K562 (cell line): ENCODE data around the gene CHST14. TPM values are rescaled to one million over a fixed set of nuclear protein-coding genes. Genes with fewer than 3 reads are reported as not detected.

Experiments used
- HMG20B ChIP-seq: fragments of 250-450 bp; sonication (Bioruptor Pico); IDR thresholded peaks from 2 replicates; pipeline ENCODE4 v1.5.0; 2021; ENCODE audit warnings: mild to moderate bottlenecking
- KAT7 ChIP-seq: sonication (generic); formaldehyde crosslinking; IDR thresholded peaks from 2 replicates; pipeline ENCODE4 v1.8.0; 2022; ENCODE audit warnings: missing genetic modification reagents, mild to moderate bottlenecking, borderline replicate concordance
- MEIS2 ChIP-seq: fragments of 450-650 bp; IDR thresholded peaks from 2 replicates; pipeline ENCODE4 v1.6.1; 2014; ENCODE audit warnings: mild to moderate bottlenecking; ENCODE audit not compliant: partially characterized antibody
- MYBL2 ChIP-seq, 2 experiments: fragments of 450-650 bp in 1 of 2; sonication (generic) in 1 of 2; formaldehyde crosslinking in 1 of 2; IDR thresholded peaks; 2 replicates each; pipeline versions ENCODE4 v1.6.1 to v1.8.1; 2017 to 2022; ENCODE audit warnings: borderline replicate concordance in 1 of 2, inconsistent platforms in 1 of 2, low read depth in 1 of 2, mild to moderate bottlenecking in 1 of 2, missing genetic modification reagents in 1 of 2, moderate library complexity in 1 of 2
- NFE2L1 ChIP-seq: fragments of 450-650 bp; IDR thresholded peaks from 2 replicates; pipeline ENCODE4 v1.6.1; 2016; ENCODE audit warnings: missing genetic modification characterization, low read depth, mild to moderate bottlenecking, missing compliant biosample characterization, moderate library complexity, borderline replicate concordance
- PHF8 ChIP-seq: fragments of 200-600 bp; sonication (generic); IDR thresholded peaks from 2 replicates; pipeline ENCODE4 v1.6.1; 2012; ENCODE audit warnings: mixed run types, mild to moderate bottlenecking, inconsistent platforms, low read length, moderate library complexity, borderline replicate concordance
- SOX6 ChIP-seq: fragments of 450-650 bp; IDR thresholded peaks from 2 replicates; pipeline ENCODE4 v1.6.1; 2014; ENCODE audit warnings: mild to moderate bottlenecking
- TBP ChIP-seq: optimal IDR thresholded peaks from 2 replicates; pipeline ENCODE3; 2011; ENCODE audit warnings: low read depth, low read length, improper control_type of control experiment
- TFAM ChIP-seq: fragments of 250-450 bp; sonication (Bioruptor Pico); conservative IDR thresholded peaks from 2 replicates; pipeline ENCODE4 v1.5.0; 2021; ENCODE audit warnings: mild to moderate bottlenecking, moderate library complexity
- ZBTB33 ChIP-seq: sonication (generic); formaldehyde crosslinking; IDR thresholded peaks from 2 replicates; pipeline ENCODE4 v1.8.1; 2023; ENCODE audit warnings: mild to moderate bottlenecking, missing genetic modification reagents
- ZFP30 ChIP-seq: fragments of 250-450 bp; sonication (Bioruptor Pico); IDR thresholded peaks from 2 replicates; pipeline ENCODE4 v1.8.0; 2022; ENCODE audit warnings: moderate library complexity, mild to moderate bottlenecking, inconsistent platforms, borderline replicate concordance
- ZNF263 ChIP-seq: sonication (generic); formaldehyde crosslinking; IDR thresholded peaks from 2 replicates; pipeline ENCODE4 v1.8.0; 2022; ENCODE audit warnings: mild to moderate bottlenecking, missing genetic modification reagents, borderline replicate concordance
- ZNF41 ChIP-seq: fragments of 250-450 bp; sonication (Bioruptor Pico); conservative IDR thresholded peaks from 2 replicates; pipeline ENCODE4 v1.4.0; 2020; ENCODE audit warnings: mild to moderate bottlenecking
- polyA plus RNA-seq, 8 experiments: library from polyadenylated mRNA; depleted of rRNA in 4 of 8; stranded (reverse) in 5 of 8; unstranded in 3 of 8; fragments of >200 nt; fragmentation: Nextera tagmentation in 2 of 8; fragmentation: Illumina TruSeq in 1 of 8; extraction: Ambion mirVana in 2 of 8; extraction: Trizol in 1 of 8; gene quantifications; 2 replicates each; pipeline versions ENCODE4 v1.2.1 to v1.2.3, GENCODE V29; 2011 to 2014; ENCODE audit warnings: inconsistent platforms in 1 of 8, missing spikeins in 1 of 8
- total RNA-seq, 7 experiments: library from RNA; depleted of rRNA in 6 of 7; stranded (reverse); fragments of >200 nt in 6 of 7; fragmentation: Illumina TruSeq in 2 of 7; extraction: Trizol in 2 of 7; gene quantifications; 2 replicates each; pipeline versions ENCODE4 v1.2.1 to v1.2.3, GENCODE V29; 2011 to 2021; ENCODE audit warnings: low replicate concordance in 1 of 7
- TF ChIP-seq, protein P1 (sequence below): fragments of 450-650 bp; IDR thresholded peaks from 2 replicates; pipeline ENCODE4 v1.6.1; 2016; ENCODE audit warnings: low read depth
- TF ChIP-seq, protein P2 (sequence below): fragments of 450-650 bp; conservative IDR thresholded peaks from 2 replicates; pipeline ENCODE4 v1.6.1; 2016; ENCODE audit warnings: missing genetic modification characterization, low read depth, mild to moderate bottlenecking, control low read depth, missing compliant biosample characterization

The CHST14 gene
- total and polyA plus RNA-seq, 9 of the 15 experiments (the other 6 are each of a cell fraction or from before 2014, with no cell fraction given), result 1.6 to 12.1 (median 4.5) TPM

GRCh38 chr15:40436116-40436891 is 34.5 kb upstream of the CHST14 start (continued):
- TF ChIP-seq, protein P1, sequence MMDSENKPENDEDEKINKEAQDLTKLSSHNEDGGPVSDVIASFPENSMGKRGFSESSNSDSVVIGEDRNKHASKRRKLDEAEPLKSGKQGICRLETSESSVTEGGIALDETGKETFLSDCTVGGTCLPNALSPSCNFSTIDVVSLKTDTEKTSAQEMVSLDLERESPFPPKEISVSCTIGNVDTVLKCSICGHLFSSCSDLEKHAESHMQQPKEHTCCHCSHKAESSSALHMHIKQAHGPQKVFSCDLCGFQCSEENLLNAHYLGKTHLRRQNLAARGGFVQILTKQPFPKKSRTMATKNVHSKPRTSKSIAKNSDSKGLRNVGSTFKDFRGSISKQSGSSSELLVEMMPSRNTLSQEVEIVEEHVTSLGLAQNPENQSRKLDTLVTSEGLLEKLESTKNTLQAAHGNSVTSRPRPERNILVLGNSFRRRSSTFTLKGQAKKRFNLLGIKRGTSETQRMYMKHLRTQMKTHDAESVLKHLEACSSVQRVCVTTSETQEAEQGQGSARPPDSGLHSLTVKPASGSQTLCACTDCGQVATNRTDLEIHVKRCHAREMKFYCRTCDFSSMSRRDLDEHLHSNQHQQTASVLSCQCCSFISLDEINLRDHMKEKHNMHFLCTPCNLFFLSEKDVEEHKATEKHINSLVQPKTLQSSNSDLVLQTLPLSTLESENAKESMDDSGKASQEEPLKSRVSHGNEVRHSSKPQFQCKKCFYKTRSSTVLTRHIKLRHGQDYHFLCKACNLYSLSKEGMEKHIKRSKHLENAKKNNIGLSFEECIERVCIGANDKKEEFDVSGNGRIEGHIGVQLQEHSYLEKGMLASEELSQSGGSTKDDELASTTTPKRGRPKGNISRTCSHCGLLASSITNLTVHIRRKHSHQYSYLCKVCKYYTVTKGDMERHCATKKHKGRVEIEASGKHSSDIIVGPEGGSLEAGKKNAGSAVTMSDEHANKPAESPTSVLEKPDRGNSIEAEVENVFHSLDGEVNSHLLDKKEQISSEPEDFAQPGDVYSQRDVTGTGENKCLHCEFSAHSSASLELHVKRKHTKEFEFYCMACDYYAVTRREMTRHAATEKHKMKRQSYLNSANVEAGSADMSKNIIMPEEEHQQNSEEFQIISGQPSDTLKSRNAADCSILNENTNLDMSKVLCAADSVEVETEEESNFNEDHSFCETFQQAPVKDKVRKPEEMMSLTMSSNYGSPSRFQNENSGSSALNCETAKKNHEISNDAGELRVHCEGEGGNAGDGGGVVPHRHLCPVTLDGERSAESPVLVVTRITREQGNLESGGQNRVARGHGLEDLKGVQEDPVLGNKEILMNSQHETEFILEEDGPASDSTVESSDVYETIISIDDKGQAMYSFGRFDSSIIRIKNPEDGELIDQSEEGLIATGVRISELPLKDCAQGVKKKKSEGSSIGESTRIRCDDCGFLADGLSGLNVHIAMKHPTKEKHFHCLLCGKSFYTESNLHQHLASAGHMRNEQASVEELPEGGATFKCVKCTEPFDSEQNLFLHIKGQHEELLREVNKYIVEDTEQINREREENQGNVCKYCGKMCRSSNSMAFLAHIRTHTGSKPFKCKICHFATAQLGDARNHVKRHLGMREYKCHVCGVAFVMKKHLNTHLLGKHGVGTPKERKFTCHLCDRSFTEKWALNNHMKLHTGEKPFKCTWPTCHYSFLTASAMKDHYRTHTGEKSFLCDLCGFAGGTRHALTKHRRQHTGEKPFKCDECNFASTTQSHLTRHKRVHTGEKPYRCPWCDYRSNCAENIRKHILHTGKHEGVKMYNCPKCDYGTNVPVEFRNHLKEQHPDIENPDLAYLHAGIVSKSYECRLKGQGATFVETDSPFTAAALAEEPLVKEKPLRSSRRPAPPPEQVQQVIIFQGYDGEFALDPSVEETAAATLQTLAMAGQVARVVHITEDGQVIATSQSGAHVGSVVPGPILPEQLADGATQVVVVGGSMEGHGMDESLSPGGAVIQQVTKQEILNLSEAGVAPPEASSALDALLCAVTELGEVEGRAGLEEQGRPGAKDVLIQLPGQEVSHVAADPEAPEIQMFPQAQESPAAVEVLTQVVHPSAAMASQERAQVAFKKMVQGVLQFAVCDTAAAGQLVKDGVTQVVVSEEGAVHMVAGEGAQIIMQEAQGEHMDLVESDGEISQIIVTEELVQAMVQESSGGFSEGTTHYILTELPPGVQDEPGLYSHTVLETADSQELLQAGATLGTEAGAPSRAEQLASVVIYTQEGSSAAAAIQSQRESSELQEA, result no peak
- TF ChIP-seq KAT7 (CRISPR knock-in tag), result no peak
- no peak for TF ChIP-seq ZFP30 (CRISPR knock-in tag)
- no peak for TF ChIP-seq TFAM
- TF ChIP-seq SOX6, result no peak
- TF ChIP-seq TBP, result peak; percentile 43
- TF ChIP-seq ZBTB33, result no peak
- TF ChIP-seq PHF8, result peak; percentile 44; the same call in 1 of the 2 replicates
- 0 out of 2 replicates have a peak, but pooled peaks have one; percentile 36 for TF ChIP-seq ZNF263
- no peak for TF ChIP-seq NFE2L1
- no peak for TF ChIP-seq MYBL2 (IDR thresholded peaks at IDR 0.05; ENCODE audit: low read depth)
- TF ChIP-seq MYBL2 (CRISPR knock-in tag; IDR thresholded peaks at IDR 0.05; ENCODE audit: borderline replicate concordance), result no peak
- no peak for TF ChIP-seq HMG20B (CRISPR knock-in tag)
- no peak for TF ChIP-seq ZNF41 (CRISPR knock-in tag)
- no peak for TF ChIP-seq MEIS2
- TF ChIP-seq, protein P2, sequence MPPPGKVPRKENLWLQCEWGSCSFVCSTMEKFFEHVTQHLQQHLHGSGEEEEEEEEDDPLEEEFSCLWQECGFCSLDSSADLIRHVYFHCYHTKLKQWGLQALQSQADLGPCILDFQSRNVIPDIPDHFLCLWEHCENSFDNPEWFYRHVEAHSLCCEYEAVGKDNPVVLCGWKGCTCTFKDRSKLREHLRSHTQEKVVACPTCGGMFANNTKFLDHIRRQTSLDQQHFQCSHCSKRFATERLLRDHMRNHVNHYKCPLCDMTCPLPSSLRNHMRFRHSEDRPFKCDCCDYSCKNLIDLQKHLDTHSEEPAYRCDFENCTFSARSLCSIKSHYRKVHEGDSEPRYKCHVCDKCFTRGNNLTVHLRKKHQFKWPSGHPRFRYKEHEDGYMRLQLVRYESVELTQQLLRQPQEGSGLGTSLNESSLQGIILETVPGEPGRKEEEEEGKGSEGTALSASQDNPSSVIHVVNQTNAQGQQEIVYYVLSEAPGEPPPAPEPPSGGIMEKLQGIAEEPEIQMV (tag), result no peak
